HepG2 (cell line): ENCODE results near the gene ICAM2. TPM values are rescaled to one million over a fixed set of nuclear protein-coding genes. Genes with fewer than 3 reads are reported as not detected.

Source experiments
- ATAC-seq: fragments of 200-7000 bp; cut with Tn5 transposase; 3 replicates; pipeline ENCODE4 v1.9.1; 2020; ENCODE audit warnings: mild to moderate bottlenecking, moderate library complexity
- BruUV-seq: library from RNA; stranded (reverse); fragments of 400-500 nt; replicated peaks from 2 replicates; lab custom pipeline; 2021; lab: Mats Ljungman, UMichigan
- CTCF ChIA-PET: fragments of 300-600 bp; formaldehyde crosslinking; extraction: SDS; loops from one replicate; lab custom pipeline; 2021; ENCODE audit warnings: low total read pairs, inconsistent platforms, low intra/inter-chr PET ratio; lab: Yijun Ruan, JAX
- POLR2A ChIA-PET: fragments of 350-600 bp; sonication (Branson Sonifier 250); formaldehyde crosslinking; loops from one replicate; lab custom pipeline; 2020; ENCODE audit warnings: antibody characterized with exemption, inconsistent platforms; lab: Yijun Ruan, JAX
- DNase-seq: peaks from one replicate; pipeline ENCODE4 v3.0.0-alpha.2; 2015; ENCODE audit warnings: low spot score
- FAIRE-seq: peaks from 3 replicates; lab custom pipeline; 2011; peaks lifted over from hg19 to GRCh38; lab: Jason Lieb, UNC
- H2AFZ ChIP-seq: one replicate; pipeline ENCODE4 v1.6.1; 2011; ENCODE audit warnings: low read length, inconsistent platforms
- H3K27ac ChIP-seq: fragments of 300-600 bp; 3 replicates; pipeline ENCODE4 v1.8.0; 2011; ENCODE audit warnings: mixed run types, mild to moderate bottlenecking, mixed read lengths, low read length, inconsistent platforms; ENCODE audit not compliant: insufficient read depth; ENCODE audit errors: extremely low read length
- H3K27me3 ChIP-seq, 2 experiments: fragments of 200-600 bp in 1 of 2; 2 replicates in 1 of 2; 3 replicates in 1 of 2; pipeline versions ENCODE4 v1.6.0 to v1.8.0; 2011; ENCODE audit warnings: low read length in 2 of 2, mild to moderate bottlenecking in 2 of 2, moderate library complexity in 2 of 2, inconsistent platforms in 1 of 2; ENCODE audit not compliant: insufficient read depth in 2 of 2, control insufficient read depth in 1 of 2
- H3K36me3 ChIP-seq, 2 experiments: fragments of 200-600 bp in 1 of 2; replicated peaks in 1 of 2; 2 replicates in 1 of 2; 3 replicates in 1 of 2; pipeline versions ENCODE4 v1.5.1 to v1.8.0; 2011; ENCODE audit warnings: low read length in 2 of 2, inconsistent platforms in 1 of 2; ENCODE audit not compliant: insufficient read depth in 2 of 2, control insufficient read depth in 1 of 2
- H3K4me1 ChIP-seq: 2 replicates; pipeline ENCODE4 v1.5.1; 2012; ENCODE audit warnings: low read length, inconsistent platforms; ENCODE audit not compliant: insufficient read depth
- H3K4me2 ChIP-seq: 2 replicates; pipeline ENCODE4 v1.6.0; 2011; ENCODE audit warnings: low read depth, low read length, inconsistent platforms
- H3K4me3 ChIP-seq, 3 experiments: fragments of 200-600 bp in 1 of 3; sonication (generic), shearing (Covaris generic) in 1 of 3; replicated peaks in 1 of 3; 2 replicates each; pipeline ENCODE4 v1.5.1; 2011 to 2016; ENCODE audit warnings: low read length in 3 of 3, inconsistent platforms in 2 of 3, low read depth in 2 of 3, mild to moderate bottlenecking in 2 of 3, control low read depth in 1 of 3, mixed read lengths in 1 of 3; ENCODE audit not compliant: insufficient read depth in 1 of 3
- H3K79me2 ChIP-seq: one replicate; pipeline ENCODE4 v1.6.1; 2011; ENCODE audit warnings: low read length, inconsistent platforms; ENCODE audit not compliant: insufficient read depth
- H3K9ac ChIP-seq: 2 replicates; pipeline ENCODE4 v1.6.0; 2011; ENCODE audit warnings: mild to moderate bottlenecking, low read depth, low read length, inconsistent platforms; ENCODE audit not compliant: insufficient read depth
- H3K9me3 ChIP-seq: 2 replicates; pipeline ENCODE4 v1.5.1; 2012; ENCODE audit warnings: mild to moderate bottlenecking, low read length
- H4K20me1 ChIP-seq: 2 replicates; pipeline ENCODE4 v1.6.0; 2011; ENCODE audit warnings: inconsistent platforms, mild to moderate bottlenecking, low read length, moderate library complexity; ENCODE audit not compliant: insufficient read depth
- ARID2 ChIP-seq: sonication (generic); formaldehyde crosslinking; IDR thresholded peaks from 2 replicates; pipeline ENCODE4 v1.8.1; 2022; ENCODE audit warnings: mild to moderate bottlenecking, missing genetic modification reagents, borderline replicate concordance
- FOXJ3 ChIP-seq: sonication (generic); formaldehyde crosslinking; IDR thresholded peaks from 2 replicates; pipeline ENCODE4 v1.4.0; 2020; ENCODE audit warnings: missing genetic modification reagents, mild to moderate bottlenecking, borderline replicate concordance
- LBX2 ChIP-seq: sonication (generic); formaldehyde crosslinking; IDR thresholded peaks from 2 replicates; pipeline ENCODE4 v1.5.0; 2020; ENCODE audit warnings: missing genetic modification reagents, mild to moderate bottlenecking, borderline replicate concordance
- PBX2 ChIP-seq: IDR thresholded peaks from 2 replicates; pipeline ENCODE4 v1.6.1; 2016; ENCODE audit warnings: control low read depth
- RFXAP ChIP-seq: sonication (generic); formaldehyde crosslinking; IDR thresholded peaks from 2 replicates; pipeline ENCODE4 v1.4.0; 2020; ENCODE audit warnings: missing genetic modification reagents, borderline replicate concordance
- SIX1 ChIP-seq: sonication (generic); formaldehyde crosslinking; IDR thresholded peaks from 2 replicates; pipeline ENCODE4 v1.4.0; 2020; ENCODE audit warnings: missing genetic modification reagents, borderline replicate concordance
- ZBTB10 ChIP-seq: sonication (generic); formaldehyde crosslinking; IDR thresholded peaks from 2 replicates; pipeline ENCODE4 v1.4.0; 2020; ENCODE audit warnings: missing genetic modification reagents, borderline replicate concordance
- ZNF609 ChIP-seq: sonication (generic); formaldehyde crosslinking; IDR thresholded peaks from 2 replicates; pipeline ENCODE4 v1.4.0; 2020; ENCODE audit warnings: mild to moderate bottlenecking, missing genetic modification reagents, borderline replicate concordance
- ZNF672 ChIP-seq: sonication (generic); formaldehyde crosslinking; IDR thresholded peaks from 2 replicates; pipeline ENCODE4 v1.8.1; 2022; ENCODE audit warnings: missing genetic modification reagents
- ZNF878 ChIP-seq: sonication (generic); formaldehyde crosslinking; IDR thresholded peaks from 2 replicates; pipeline ENCODE4 v1.8.1; 2023; ENCODE audit warnings: mild to moderate bottlenecking, missing genetic modification reagents, moderate library complexity
- ZXDC ChIP-seq: sonication (generic); formaldehyde crosslinking; IDR thresholded peaks from 2 replicates; pipeline ENCODE4 v1.5.0; 2020; ENCODE audit warnings: mild to moderate bottlenecking, missing genetic modification reagents
- WGBS: methylation state at CpG from one replicate; pipeline ENCODE4 v1.1.6; 2017; ENCODE audit warnings: low lambda C conversion rate; 5-methylcytosine and 5-hydroxymethylcytosine counted together
- in situ Hi-C: cut with HindIII; loops from 2 replicates; pipeline ENCODE4 v1.10.0; 2017; ENCODE audit warnings: low pct_unique_long_range_greater_than_20kb; ENCODE audit not compliant: extremely low pct_ligation_motif_present
- intact Hi-C: fragments of 100-400 bp; cut with micrococcal nuclease; formaldehyde crosslinking; loops from one replicate; pipeline ENCODE4 v1.10.0; 2022; ENCODE audit not compliant: unreplicated experiment
- polyA plus RNA-seq, 8 experiments: library from polyadenylated mRNA; depleted of rRNA in 3 of 8; stranded (reverse) in 7 of 8; unstranded in 1 of 8; fragments of >200 nt; fragmentation: Illumina TruSeq in 4 of 8; extraction: Trizol in 4 of 8; gene quantifications; 2 replicates each; pipeline versions ENCODE4 v1.2.1 to v1.2.3, GENCODE V29; 2011 to 2016; ENCODE audit warnings: low read depth in 4 of 8, missing spikeins in 1 of 8, mixed read lengths in 1 of 8; ENCODE audit not compliant: insufficient read depth in 1 of 8
- total RNA-seq, 5 experiments: library from RNA; depleted of rRNA; stranded (reverse); fragments of >200 nt; fragmentation: Illumina TruSeq; extraction: Trizol; gene quantifications; 2 replicates each; pipeline ENCODE4 v1.2.3, GENCODE V29; 2016; ENCODE audit warnings: low read depth in 1 of 5

Gene ICAM2
- total and polyA plus RNA-seq, 2 of the 13 experiments (the other 11 are each of a cell fraction or from before 2014, with no cell fraction given), result 10.9 to 20.8 TPM

- TF ChIP-seq ZXDC (CRISPR knock-in tag), result no peak
- TF ChIP-seq LBX2 (CRISPR knock-in tag), result no peak
- no peak for TF ChIP-seq PBX2
These were observed 28.4 kb upstream of the ICAM2 start (continued) for GRCh38 chr17:64048805-64049204.

- no peak overlapping the region for H2AFZ ChIP-seq
- H3K4me3 ChIP-seq, result no peak overlapping the region
- H3K27ac ChIP-seq, result no peak overlapping the region
- intact Hi-C loops (no loop called here), in situ Hi-C loops (no loop called here)
- 88% methylated on average over 13 of the region's 13 CpGs for WGBS
- no peaks in the 10 kb centered on the region for H4K20me1 ChIP-seq
- no peaks in the 10 kb centered on the region for H3K79me2 ChIP-seq
- no peak overlapping the region for H3K4me2 ChIP-seq
- no peaks in the 10 kb centered on the region for H3K4me1 ChIP-seq
- POLR2A ChIA-PET, result no interaction called here
- CTCF ChIA-PET, result no interaction called here
- H3K9ac ChIP-seq, result no peak overlapping the region
- H3K9me3 ChIP-seq, result no peaks in the 10 kb centered on the region
- peaks cover 37 to 64% of the 10 kb centered on the region in 2 experiments for H3K36me3 ChIP-seq
- FAIRE-seq (no peak), DNase-seq (no peak), ATAC-seq (no peak)
- no TSS peak for BruUV-seq
- H3K27me3 ChIP-seq, result no peaks in the 10 kb centered on the region
- no peak for TF ChIP-seq ZNF672 (CRISPR knock-in tag)
- no peak for TF ChIP-seq ZNF878 (CRISPR knock-in tag)
- no peak for TF ChIP-seq SIX1 (CRISPR knock-in tag)
- TF ChIP-seq ZBTB10 (CRISPR knock-in tag), result no peak
- no peak for TF ChIP-seq FOXJ3 (CRISPR knock-in tag)
- no peak for TF ChIP-seq ZNF609
- TF ChIP-seq RFXAP (CRISPR knock-in tag), result no peak
- no peak for TF ChIP-seq ARID2 (CRISPR knock-in tag)
These were observed 24.7 kb upstream of the ICAM2 start for GRCh38 chr17:64045176-64045575.
